ENCODE results near the gene C2CD3. TPM values are rescaled to one million over a fixed set of nuclear protein-coding genes. Genes with fewer than 3 reads are reported as not detected.

The C2CD3 gene
- total RNA-seq, 4 donors from 2014 or later = 16.8 to 50.3 (median 29.0) TPM

GRCh38 chr11:74043450-74043849 lies 127.4 kb downstream of the C2CD3 start:
- Histone ChIP-seq H3K27me3 (no peaks in the 10 kb centered on the region), H3K4me1 (no peaks in the 10 kb centered on the region), H3K27ac (no peak overlapping the region), H3K9me3 (no peaks in the 10 kb centered on the region), H3K4me3 (no peak overlapping the region), H3K36me3 (peaks cover 0 to 44% (median 4%) of the 10 kb centered on the region in 3 donors)
- DNase-seq = no peak
- no peak for TF ChIP-seq POLR2A (IDR thresholded peaks at IDR 0.05)
- no peak for TF ChIP-seq CTCF (IDR thresholded peaks at IDR 0.05)

- Histone ChIP-seq H3K4me3 (no peak overlapping the region), H3K27ac (no peak overlapping the region), H3K9me3 (no peaks in the 10 kb centered on the region), H3K4me1 (no peaks in the 10 kb centered on the region), H3K27me3 (no peaks in the 10 kb centered on the region), H3K36me3 (peaks cover 0 to 57% (median 4%) of the 10 kb centered on the region in 3 donors)
- no peak for DNase-seq
- TF ChIP-seq CTCF (IDR thresholded peaks at IDR 0.05) (no peak), POLR2A (IDR thresholded peaks at IDR 0.05) (no peak)
Observed at GRCh38 chr11:74037309-74037708, 133.5 kb downstream of the C2CD3 start.

- TF ChIP-seq CTCF (IDR thresholded peaks at IDR 0.05) = no peak
- no peak for TF ChIP-seq POLR2A (IDR thresholded peaks at IDR 0.05)
- DNase-seq = no peak
- no peak overlapping the region for H3K27ac ChIP-seq
Observed at GRCh38 chr11:74035264-74035663, 135.5 kb downstream of the C2CD3 start.

GRCh38 chr11:74033046-74033445 lies 137.8 kb downstream of the C2CD3 start:
- no peak overlapping the region for H3K4me3 ChIP-seq
- H3K4me1 ChIP-seq = no peaks in the 10 kb centered on the region
- H3K9me3 ChIP-seq = no peaks in the 10 kb centered on the region
- H3K27me3 ChIP-seq = no peaks in the 10 kb centered on the region
- TF ChIP-seq CTCF (IDR thresholded peaks at IDR 0.05) = peak in 1 of 6 experiments; percentile 9
- no peak for TF ChIP-seq POLR2A (IDR thresholded peaks at IDR 0.05)
- no peak overlapping the region for H3K27ac ChIP-seq
- peaks cover 0 to 40% (median 0%) of the 10 kb centered on the region in 3 donors for H3K36me3 ChIP-seq
- DNase-seq = no peak

More at GRCh38 chr11:74035264-74035663, 135.5 kb downstream of the C2CD3 start:
- Histone ChIP-seq H3K4me1 (no peaks in the 10 kb centered on the region), H3K36me3 (peaks cover 0 to 53% (median 4%) of the 10 kb centered on the region in 3 donors), H3K4me3 (no peak overlapping the region), H3K27me3 (no peaks in the 10 kb centered on the region), H3K9me3 (no peaks in the 10 kb centered on the region)

GRCh38 chr11:74030723-74031676 lies 139.8 kb downstream of the C2CD3 start:
- Histone ChIP-seq H3K27ac (peak overlapping the region in 1 of 4 donors; percentile 20), H3K9me3 (no peaks in the 10 kb centered on the region), H3K27me3 (no peaks in the 10 kb centered on the region), H3K4me1 (no peaks in the 10 kb centered on the region), H3K36me3 (peaks cover 0 to 35% (median 0%) of the 10 kb centered on the region in 3 donors), H3K4me3 (no peak overlapping the region)
- TF ChIP-seq CTCF (IDR thresholded peaks at IDR 0.05) = no peak
- TF ChIP-seq POLR2A (IDR thresholded peaks at IDR 0.05) = no peak
- DNase-seq = no peak
